GM18873 (cell line): Measurements from ENCODE around the gene ZNF415.
"Not testable (repeated sequence)": the region's sequence is repeated elsewhere in the genome, so short reads cannot be mapped to it uniquely, and the experiment has no call there.

Source experiments
- ATAC-seq: cut with Tn5 transposase; IDR thresholded peaks from one replicate; pipeline ENCODE4 v1.9.1; 2021; ENCODE audit warnings: mild to moderate bottlenecking, moderate library complexity, moderate number of reproducible peaks; ENCODE audit not compliant: unreplicated experiment, low FRiP score

Gene ZNF415

DNA sequence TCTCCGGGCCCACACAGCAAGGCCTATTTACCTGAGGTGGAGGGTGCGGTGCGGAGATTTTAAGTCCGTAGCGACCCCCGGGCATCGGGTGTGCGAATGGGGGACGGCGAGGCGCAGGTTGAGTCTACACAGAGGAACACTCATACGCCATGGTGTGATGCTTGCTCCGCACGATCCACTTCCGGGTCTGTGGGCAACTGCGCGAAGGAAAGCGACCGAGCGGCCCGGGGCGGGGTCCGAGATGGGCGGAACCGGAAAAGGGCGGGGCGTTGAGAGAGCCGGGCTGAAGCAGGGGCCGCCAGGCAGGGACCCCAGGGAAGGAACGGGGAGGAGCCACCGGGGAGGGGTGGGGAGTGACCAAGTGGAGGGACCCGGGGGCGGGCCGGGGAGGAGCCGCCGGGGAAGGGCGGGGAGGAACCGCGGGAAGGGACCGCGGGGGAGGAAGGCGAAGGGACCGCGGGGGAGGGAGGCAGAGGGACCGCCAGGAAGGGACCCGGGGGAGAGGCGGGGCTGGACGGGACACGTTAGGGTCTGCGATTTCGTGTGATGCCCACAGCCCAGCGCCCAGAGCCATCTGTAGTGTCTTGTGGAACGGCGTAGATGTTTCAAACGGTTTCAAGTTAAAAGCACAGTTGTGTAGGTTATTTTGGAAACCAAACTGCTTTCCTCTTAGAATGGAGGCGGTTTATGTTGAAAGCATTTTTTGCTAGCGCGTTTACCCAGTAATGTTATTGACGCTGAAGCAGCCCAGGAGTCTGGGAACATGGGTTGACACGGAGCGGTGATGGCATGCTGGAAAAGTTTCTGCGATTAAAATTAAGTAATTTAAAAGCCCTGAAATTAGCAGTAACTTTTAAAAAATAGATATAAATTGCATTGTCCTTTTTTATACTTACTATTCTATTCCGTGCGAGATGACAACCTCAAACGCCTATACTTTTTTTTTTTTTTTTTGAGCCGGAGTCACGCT, 29.2 kb downstream of the ZNF415 start, which contains the start of gene ZNF160:
TSS of gene ZNF160 (minus strand) at position 189 of the 970 bp plus-strand sequence. CDS start 17,146 bp downstream, outside the sequence.
- peak; percentile 76 for ATAC-seq

DNA sequence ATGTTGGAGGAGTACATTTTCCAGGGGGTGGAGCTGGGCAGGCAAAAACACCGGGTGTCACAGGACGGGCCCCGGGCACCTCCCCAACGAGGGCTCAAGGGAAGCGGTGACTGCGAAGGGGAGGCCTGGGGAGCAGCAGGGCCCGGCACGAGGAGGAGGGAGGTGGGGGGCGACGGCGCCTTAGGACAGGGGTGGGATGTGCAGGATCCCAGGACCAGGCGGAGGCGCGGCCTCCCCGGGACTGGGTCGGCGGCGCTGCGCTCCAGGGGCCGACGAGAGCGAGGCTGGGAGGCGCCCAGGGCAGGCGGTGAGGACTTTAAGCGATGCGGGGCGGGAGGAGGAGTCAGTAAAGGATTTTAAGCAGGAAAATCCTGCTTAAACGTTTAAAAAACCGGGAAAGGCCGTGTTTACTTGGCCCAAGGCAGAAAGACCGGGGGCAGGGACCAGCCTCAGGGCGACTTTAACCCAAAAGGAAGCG, 29.9 kb downstream of the ZNF415 start:
- ATAC-seq, result peak; percentile 3

DNA sequence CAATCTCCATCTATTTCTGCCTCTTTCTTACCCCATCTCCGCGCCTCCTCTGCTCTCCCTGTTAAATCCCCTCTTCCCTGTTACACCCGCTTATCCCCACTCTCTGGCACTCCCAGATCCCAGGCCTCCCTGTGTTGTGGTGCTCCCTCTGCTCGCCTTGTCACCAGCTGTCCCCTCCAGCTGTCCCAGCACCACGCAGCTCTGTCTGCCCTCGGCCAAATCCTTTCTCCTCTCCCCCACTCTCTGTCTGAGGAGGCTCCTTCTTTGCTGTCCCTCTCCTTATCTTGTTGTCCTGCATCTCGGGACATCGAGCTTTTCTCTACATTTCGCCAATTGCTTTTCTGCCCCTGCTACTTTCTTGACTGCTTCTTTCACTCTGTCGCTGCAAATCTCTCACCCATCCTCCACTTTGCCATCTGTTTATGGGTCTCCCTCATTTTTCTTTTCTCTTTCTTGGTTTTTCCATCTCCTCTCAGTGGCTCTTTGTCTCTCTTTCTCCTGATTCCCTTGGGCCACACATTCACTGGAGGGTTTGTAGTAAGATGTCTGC, 30.4 kb downstream of the ZNF415 start:
- no peak for ATAC-seq

DNA sequence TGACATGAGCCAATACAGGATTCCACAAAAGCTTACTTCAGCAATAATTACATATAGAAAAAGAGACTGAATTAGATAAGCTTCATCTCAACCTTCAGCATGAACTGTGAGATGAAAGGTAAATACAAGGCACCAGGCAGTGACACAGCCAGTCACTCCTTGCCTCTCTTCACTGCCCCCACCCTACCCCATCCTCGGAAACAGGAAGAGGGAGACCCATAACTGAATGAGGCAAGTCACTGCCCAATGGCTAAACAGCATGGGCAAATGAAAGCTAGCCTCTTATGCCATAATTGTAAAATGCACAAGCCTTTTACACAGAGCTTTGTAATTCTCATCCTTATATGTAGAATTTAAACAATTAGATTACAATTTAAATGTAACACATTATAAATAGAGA, 31.2 kb downstream of the ZNF415 start:
- ATAC-seq, result no peak

DNA sequence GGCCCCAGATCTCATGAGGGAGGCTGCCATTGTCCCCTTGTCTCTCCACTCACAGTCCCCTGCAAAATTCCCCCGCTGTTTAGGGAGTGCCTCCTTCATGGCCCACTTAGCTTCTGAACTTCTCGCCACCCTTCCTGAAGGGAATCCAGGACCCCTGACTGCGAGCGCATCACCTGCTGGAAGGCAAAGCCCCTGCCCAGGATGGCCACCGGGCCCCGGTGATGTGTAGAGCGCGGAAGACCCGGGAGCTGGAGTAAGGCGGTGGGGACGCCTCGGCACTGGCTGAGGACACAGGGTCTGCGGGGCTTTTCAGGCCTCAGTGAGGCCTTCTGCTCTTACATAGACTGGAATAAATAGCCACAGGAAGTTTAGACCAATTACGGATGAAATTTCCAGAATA, 34.1 kb downstream of the ZNF415 start:
- not testable (repeated sequence) for ATAC-seq

DNA sequence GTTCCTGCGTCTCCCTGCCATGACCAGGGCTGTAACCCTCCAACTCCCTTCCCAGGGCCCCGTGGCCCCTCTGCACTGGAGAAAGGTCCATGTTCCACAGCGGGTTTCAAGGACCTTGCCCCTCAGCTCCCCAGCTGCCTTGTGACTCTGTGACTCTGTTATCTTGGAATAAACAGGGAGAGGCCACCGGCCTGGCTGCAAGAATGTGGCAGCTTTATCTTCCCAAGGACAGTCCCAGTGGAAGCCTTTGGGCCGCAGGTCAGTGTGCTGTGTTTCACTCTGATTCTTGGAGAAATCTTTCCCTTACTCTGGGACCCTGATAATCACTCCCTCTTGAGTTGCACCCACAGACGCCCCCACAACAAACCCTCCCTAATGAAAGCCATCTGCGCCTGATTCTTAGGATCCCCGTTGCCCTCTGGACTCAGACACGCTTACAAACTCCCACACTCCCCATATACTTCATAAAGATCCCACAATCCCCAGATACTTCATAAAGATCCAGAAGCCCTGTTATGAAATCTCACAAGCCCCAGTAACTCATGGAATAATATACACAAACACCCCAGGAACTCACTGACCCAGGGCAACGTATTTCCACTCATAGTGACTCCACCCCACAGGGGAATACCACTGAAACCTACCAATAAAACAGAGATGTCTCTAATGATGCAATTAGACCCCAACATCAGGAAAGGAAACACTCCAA, 35.6 kb downstream of the ZNF415 start:
- ATAC-seq, result not testable (repeated sequence)

DNA sequence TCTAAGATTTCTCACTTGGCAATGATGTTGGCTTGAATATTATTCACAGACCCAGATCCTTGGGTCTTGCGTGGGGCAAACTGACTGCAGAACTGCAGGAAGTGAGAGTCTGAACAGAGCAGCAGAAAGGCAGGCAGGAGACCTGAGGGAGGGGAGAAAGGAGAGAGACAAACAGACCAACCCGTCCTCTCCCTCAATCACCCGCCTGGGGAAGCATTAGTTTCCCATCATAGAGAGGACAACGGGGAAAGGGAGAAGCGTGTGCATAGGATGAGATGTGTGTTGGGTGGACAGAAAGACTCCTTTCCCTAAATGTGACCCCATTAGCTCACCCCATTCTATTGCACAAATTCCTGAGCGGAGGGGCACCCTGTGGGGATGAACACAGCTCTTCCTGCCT, 36.1 kb downstream of the ZNF415 start:
- ATAC-seq, result not testable (repeated sequence)

DNA sequence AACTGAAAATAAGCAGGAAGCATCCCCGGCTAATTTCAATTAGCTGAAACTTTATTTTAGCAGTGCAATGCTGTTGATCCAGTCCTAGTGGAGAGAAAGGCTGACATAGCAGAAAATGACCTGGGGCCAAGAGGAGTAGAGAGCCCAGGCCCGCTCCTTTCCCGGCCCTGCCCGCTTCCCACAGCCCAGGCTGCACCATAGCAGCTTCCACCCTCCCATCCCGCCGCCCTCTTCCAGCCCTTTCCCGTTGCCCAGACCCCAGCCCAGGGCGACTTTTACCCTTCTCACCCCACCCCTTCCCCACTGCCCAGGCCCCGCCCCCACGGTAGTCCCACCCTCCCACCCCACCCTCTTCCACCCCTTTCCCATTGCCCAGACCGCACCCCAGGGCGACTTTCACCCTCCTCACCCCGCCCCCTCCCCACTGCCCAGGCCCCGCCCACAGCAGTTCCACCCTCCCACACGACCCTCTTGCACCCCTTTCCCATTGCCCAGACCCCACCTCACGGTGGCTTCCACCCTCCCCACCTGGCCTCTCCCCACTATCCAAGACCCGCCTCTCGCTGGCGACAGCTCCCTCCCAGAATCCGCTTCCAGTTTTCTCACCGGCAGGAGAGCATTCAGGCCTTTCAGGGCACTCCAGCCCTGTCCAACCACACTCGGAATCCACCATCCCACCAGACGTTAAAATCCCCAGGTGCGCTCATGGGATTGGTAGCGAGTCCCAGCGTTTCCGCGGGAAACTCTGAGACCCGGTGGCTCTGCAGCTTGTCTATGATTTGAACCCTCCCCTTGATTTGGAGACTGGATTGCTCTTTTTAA, 37.7 kb downstream of the ZNF415 start:
- ATAC-seq, result no peak

DNA sequence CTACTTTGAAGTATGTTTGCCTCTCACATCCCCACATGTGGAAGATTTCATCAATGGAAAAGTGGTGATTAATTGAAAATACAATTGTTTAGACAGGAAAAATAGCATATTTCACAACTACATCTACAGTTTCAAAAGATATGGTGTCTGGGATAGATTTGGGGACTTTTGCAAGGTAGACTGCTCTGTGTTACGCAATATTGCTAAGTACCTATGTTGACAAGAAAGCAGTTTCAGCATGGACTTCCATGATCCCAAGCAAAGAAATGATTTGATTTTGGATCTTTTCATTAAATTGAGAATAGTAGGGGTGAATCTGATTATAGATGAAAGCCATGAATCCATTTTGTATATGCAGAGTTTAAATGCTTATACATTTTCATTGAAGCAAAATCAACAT, 40.0 kb downstream of the ZNF415 start:
- no peak for ATAC-seq

DNA sequence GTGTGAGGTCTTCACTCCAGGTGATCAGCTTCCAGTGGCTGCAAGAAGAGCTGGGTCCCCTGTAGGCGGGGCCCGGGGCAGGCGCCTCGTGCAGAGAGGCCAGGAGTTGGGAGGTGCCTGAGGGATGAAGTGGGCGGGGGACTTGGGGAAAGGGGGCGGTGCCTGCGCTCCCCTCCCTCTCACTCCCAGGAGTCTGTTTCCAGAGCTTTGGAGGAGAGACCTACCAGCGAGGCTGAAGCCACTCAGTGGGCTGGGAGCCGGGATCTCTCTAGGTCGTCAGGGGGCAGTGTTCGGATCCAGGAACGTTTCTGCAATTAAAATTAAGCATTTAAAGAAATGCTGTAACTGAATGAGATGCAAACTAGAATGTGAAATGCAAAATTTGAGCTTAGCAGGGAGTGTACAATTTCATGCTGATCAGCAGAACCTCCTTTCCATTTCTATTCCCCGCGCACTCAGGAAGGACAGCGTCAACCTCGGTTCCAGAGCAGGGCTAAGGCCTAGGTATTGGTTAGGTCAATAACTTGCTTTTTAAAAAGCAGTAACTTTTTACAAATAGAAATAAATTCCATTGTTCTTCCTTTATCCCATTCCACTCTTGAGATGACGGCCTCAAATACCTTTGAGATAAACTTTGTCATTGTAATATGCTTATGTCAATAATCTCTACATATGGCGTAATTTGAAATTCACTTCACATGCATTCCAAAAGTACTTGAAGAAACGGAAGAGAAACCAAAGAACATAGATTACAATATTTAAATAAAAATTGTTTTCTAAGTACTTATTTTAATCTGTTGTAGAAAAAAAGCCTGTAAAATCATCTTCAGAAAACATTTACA, 41.1 kb downstream of the ZNF415 start:
- ATAC-seq, result no peak

DNA sequence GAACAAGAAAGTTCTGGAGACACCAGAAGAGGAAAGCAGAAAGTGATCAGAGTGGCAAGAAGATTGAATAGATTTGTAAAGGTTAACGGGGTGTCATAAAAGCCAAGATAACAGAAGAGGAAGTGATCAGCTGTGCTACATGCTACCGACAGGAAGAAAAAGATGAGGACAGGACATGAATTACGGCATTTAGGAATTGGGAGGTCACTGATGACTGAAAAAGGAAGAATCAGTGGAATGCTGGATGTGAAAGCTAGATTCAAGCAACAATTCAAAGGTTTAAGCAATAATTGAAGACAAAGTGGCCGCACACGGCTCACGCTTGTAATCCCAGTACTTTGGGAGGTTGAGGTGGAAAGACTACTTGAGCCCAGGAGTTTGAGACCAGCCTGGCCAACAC, 44.6 kb downstream of the ZNF415 start:
- ATAC-seq, result no peak

DNA sequence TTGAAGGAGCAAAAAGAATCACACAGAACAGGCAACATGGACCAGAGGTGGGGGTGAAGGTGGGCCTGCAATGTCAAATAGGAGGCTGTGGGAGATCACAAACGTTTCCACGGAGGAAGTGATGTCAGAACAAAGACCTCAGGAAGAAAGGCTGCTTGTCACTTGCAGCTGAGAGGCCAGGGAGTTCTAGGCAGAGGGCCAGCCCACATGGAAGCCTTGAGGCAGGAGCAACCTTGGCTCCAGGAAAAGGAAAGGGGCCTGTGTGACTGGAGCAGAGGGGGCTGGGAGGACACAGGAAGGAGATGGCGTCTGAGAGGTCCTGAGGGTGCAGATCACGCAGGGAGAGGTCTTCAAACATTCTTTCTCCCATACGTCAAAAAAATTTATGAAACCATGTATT, 45.8 kb downstream of the ZNF415 start:
- ATAC-seq, result no peak

DNA sequence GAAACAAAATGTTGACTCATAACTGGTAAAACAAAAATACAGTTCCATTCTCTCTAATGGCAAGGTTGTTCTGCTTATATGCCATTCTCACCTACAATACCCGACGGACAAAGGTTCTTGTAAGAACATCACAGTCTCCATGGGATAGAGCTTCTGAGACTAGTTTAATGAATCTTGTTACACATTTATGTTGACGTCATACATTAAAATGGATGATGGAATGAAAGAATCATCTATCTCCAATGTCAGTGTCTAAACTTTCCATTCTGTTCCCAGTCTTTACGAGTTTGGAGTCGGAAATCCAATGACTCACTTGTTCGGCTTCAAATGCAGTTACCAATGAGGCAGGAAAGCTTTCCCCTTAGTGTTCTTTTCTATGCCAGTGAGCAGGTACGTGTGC, 47.2 kb downstream of the ZNF415 start:
- no peak for ATAC-seq

DNA sequence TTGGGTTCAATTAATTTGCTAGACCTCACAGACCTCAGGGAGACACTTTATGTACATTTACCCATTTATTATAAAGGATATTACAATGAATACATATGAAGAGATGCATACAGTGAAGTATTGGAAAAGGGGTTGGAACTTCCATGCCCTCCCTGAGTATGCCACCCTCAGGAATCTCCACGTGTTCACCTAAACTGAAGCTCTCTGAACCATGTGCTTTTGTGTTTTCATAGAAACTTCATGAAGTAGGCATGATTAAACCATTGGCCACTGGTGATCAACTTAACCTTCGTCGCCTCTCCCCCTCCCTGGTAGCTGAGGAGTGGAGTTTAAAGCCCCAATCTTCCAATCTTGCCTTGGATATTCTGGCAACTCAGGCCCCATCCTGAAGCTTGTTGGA, 49.8 kb downstream of the ZNF415 start:
- ATAC-seq, result no peak

DNA sequence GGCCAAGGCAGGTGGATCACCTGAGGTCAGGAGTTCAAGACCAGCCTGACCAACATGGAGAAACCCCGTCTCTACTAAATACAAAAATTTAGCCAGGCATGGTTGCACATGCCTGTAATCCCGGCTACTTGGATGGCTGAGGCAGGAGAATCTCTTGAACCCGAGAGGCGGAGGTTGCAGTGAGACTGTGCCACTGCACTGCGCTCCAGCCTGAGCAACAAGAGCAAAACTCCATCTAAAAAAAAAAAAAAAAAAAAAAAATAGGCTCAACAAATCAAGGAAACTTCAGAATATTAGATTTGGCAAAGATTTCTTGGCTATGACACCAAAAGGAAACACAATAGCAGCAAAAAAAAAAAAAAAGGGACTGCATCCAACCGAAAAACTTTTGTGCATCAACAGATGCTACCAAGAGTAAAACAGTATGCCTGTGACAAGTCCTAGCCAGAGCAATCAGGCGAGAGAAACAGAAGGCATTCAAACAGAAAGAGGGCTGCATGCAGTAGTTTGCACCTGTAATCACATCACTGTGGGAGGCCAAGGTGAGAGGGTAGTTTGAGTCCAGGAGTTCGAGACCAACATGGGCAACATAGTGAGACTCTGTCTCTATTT, 53.3 kb downstream of the ZNF415 start:
- no peak for ATAC-seq

DNA sequence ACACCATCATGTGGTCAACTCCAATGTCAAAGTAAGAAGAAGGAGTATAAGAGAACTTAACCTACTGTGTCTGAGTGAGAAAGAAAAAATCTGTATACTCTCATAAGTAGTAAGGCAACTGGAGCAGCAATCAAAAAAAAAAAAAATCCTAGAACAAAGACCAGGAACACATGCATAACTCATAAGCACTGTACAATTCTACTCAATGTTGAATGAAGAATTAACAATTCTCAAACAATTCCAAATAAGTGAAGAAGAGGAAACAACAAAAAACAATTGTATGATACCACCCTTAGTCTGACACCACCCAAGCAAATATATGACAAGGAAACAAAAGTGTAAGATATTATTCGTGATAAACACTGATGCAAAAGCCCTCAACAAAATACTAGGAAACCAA, 54.0 kb downstream of the ZNF415 start:
- ATAC-seq, result no peak

DNA sequence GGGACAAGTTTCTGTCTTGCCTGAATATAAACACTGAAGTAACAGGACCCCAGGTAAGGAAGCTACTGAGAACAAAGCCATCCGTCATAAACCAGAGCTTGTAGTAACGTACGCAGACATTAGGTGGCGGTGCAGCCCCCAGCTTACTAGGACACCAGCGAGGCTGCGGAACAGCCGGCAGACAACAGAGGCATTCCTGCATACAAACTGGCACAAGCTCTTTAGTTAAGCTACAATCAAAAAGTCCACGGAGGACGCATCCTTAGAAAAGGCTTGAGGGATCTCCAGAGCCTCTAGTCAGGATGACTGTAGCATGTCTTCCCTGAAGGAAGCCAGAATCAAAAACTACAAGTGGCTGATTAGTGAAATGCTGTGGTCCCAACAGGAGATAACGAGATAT, 55.7 kb downstream of the ZNF415 start:
- no peak for ATAC-seq

DNA sequence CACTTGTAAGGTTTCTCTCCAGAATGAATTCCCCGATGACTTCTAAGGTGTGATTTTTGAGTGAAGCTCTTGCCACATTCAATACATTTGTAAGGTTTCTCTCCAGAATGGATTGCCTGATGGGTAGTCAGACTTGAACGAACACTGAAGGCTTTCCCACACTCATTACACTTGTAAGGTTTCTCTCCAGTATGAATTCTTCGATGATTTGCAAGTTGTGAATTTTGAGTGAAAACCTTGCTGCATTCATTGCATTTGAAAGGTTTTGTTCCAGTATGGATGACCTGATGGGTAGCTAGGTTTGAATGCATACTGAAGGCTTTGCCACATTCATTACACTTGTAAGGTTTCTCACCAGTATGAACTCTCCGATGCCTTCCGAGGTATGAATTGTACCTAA, 63.9 kb downstream of the ZNF415 start:
- ATAC-seq, result no peak

DNA sequence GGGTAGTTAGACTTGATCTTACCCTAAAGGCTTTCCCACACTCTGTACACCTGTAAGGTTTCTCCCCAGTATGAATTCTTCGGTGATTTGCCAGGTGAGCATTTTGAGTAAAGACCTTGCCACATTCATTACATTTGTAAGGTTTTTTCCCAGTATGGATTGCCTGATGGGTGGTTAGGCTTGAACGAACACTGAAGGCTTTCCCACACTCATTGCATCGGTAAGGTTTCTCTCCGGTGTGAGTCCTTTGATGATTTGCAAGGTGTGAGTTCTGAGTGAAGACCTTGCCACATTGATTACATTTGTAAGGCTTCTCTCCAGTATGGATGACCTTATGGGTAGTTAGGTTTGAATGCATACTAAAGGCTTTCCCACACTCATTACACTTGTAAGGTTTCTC, 64.5 kb downstream of the ZNF415 start:
- ATAC-seq, result no peak
